Parathyroid adenoma (tissue), 2 donors: ENCODE data around the gene PTPRN.
"Not testable (repeated sequence)": the region's sequence is repeated elsewhere in the genome, so short reads cannot be mapped to it uniquely, and the experiment has no call there.

Source experiments
- H2AFZ ChIP-seq: fragments of 300-600 bp; sonication (generic); one replicate; pipeline ENCODE4 v1.7.0; 2017; ENCODE audit warnings: antibody characterized with exemption, mild to moderate bottlenecking
- H3K27ac ChIP-seq: fragments of 300-600 bp; sonication (generic); one replicate; pipeline ENCODE4 v1.7.0; 2017
- H3K27me3 ChIP-seq: fragments of 300-600 bp; sonication (generic); one replicate; pipeline ENCODE4 v1.7.0; 2017; ENCODE audit warnings: low read length; ENCODE audit not compliant: control insufficient read depth, insufficient read depth
- H3K36me3 ChIP-seq: fragments of 300-600 bp; sonication (generic); one replicate; pipeline ENCODE4 v1.7.0; 2017; ENCODE audit warnings: low read length; ENCODE audit not compliant: control insufficient read depth, insufficient read depth
- H3K4me1 ChIP-seq: fragments of 300-600 bp; sonication (generic); one replicate; pipeline ENCODE4 v1.7.0; 2017; ENCODE audit warnings: control low read depth
- H3K4me2 ChIP-seq: fragments of 300-600 bp; sonication (generic); one replicate; pipeline ENCODE4 v1.7.0; 2017; ENCODE audit warnings: low read length
- H3K4me3 ChIP-seq: fragments of 300-600 bp; sonication (generic); one replicate; pipeline ENCODE4 v1.7.0; 2017; ENCODE audit warnings: low read depth, low read length
- H3K79me2 ChIP-seq: fragments of 300-600 bp; sonication (generic); one replicate; pipeline ENCODE4 v1.7.0; 2017; ENCODE audit warnings: control low read depth
- H3K9ac ChIP-seq: fragments of 300-600 bp; sonication (generic); one replicate; pipeline ENCODE4 v1.7.0; 2017; ENCODE audit warnings: mild to moderate bottlenecking
- H3K9me3 ChIP-seq: fragments of 300-600 bp; sonication (generic); one replicate; pipeline ENCODE4 v1.7.0; 2017; ENCODE audit warnings: low read length; ENCODE audit not compliant: control insufficient read depth
- CTCF ChIP-seq: fragments of 300-600 bp; sonication (generic); IDR thresholded peaks from one replicate; pipeline ENCODE4 v1.7.0; 2017; ENCODE audit warnings: antibody characterized with exemption, mild to moderate bottlenecking
- donor health status: primary hyperparathyroidism.

The PTPRN gene

GRCh38 chr2:219327719-219328118 is 18.5 kb upstream of the PTPRN start:
- H3K36me3 ChIP-seq = no peaks in the 10 kb centered on the region
- no peaks in the 10 kb centered on the region for H3K4me1 ChIP-seq
- no peak overlapping the region for H3K27ac ChIP-seq
- no peak overlapping the region for H3K9ac ChIP-seq
- H2AFZ ChIP-seq = no peak overlapping the region
- no peak for TF ChIP-seq CTCF
- no peaks in the 10 kb centered on the region for H3K79me2 ChIP-seq
- H3K4me3 ChIP-seq = no peak overlapping the region
- peaks cover 4% of the 10 kb centered on the region for H3K27me3 ChIP-seq
- no peak overlapping the region for H3K4me2 ChIP-seq
- H3K9me3 ChIP-seq = no peaks in the 10 kb centered on the region

GRCh38 chr2:219325657-219326315 is 16.6 kb upstream of the PTPRN start:
- H3K4me2 ChIP-seq = no peak overlapping the region
- H2AFZ ChIP-seq = no peak overlapping the region
- H3K4me1 ChIP-seq = no peaks in the 10 kb centered on the region
- no peaks in the 10 kb centered on the region for H3K9me3 ChIP-seq
- no peaks in the 10 kb centered on the region for H3K27me3 ChIP-seq
- TF ChIP-seq CTCF = no peak
- H3K79me2 ChIP-seq = no peaks in the 10 kb centered on the region
- H3K36me3 ChIP-seq = no peaks in the 10 kb centered on the region
- H3K27ac ChIP-seq = no peak overlapping the region
- H3K4me3 ChIP-seq = no peak overlapping the region
- H3K9ac ChIP-seq = no peak overlapping the region

GRCh38 chr2:219325136-219325535 is 15.9 kb upstream of the PTPRN start:
- Histone ChIP-seq H3K9ac (no peak overlapping the region), H2AFZ (no peak overlapping the region), H3K9me3 (no peaks in the 10 kb centered on the region), H3K27ac (no peak overlapping the region), H3K36me3 (no peaks in the 10 kb centered on the region), H3K4me1 (no peaks in the 10 kb centered on the region), H3K27me3 (no peaks in the 10 kb centered on the region), H3K79me2 (no peaks in the 10 kb centered on the region), H3K4me3 (no peak overlapping the region), H3K4me2 (no peak overlapping the region)
- TF ChIP-seq CTCF = no peak

GRCh38 chr2:219323434-219323833 is 14.2 kb upstream of the PTPRN start:
- TF ChIP-seq CTCF = no peak
- no peaks in the 10 kb centered on the region for H3K27me3 ChIP-seq
- no peak overlapping the region for H3K4me2 ChIP-seq
- no peak overlapping the region for H3K4me3 ChIP-seq
- no peak overlapping the region for H3K27ac ChIP-seq
- H2AFZ ChIP-seq = no peak overlapping the region
- no peaks in the 10 kb centered on the region for H3K4me1 ChIP-seq
- H3K36me3 ChIP-seq = no peaks in the 10 kb centered on the region
- no peak overlapping the region for H3K9ac ChIP-seq
- no peaks in the 10 kb centered on the region for H3K79me2 ChIP-seq
- H3K9me3 ChIP-seq = no peaks in the 10 kb centered on the region

- Histone ChIP-seq H3K9me3 (no peaks in the 10 kb centered on the region), H3K4me3 (no peak overlapping the region), H3K27ac (no peak overlapping the region), H3K4me2 (no peak overlapping the region), H2AFZ (no peak overlapping the region), H3K36me3 (no peaks in the 10 kb centered on the region), H3K27me3 (no peaks in the 10 kb centered on the region), H3K79me2 (no peaks in the 10 kb centered on the region), H3K4me1 (no peaks in the 10 kb centered on the region), H3K9ac (no peak overlapping the region)
- no peak for TF ChIP-seq CTCF
Measured at GRCh38 chr2:219314804-219315468, 5.7 kb upstream of the PTPRN start.

GRCh38 chr2:219312683-219313263 is 3.6 kb upstream of the PTPRN start:
- not testable (repeated sequence) for H3K27me3 ChIP-seq, H2AFZ ChIP-seq, H3K79me2 ChIP-seq, H3K36me3 ChIP-seq, H3K27ac ChIP-seq, H3K9ac ChIP-seq, H3K4me1 ChIP-seq, H3K4me3 ChIP-seq, H3K9me3 ChIP-seq, H3K4me2 ChIP-seq
